Cardiac muscle cell (in vitro differentiated cells and primary cell): ENCODE measurements around the gene EDC4. TPM values are rescaled to one million over a fixed set of nuclear protein-coding genes. Genes with fewer than 3 reads are reported as not detected.

Experiments used
- DNase-seq, 2 donors: peaks; one replicate each; pipeline versions ENCODE4 v3.0.0 to v3.0.0-alpha.2; 2010 to 2017; ENCODE audit warnings: low read depth in 1 of 2, low spot score in 1 of 2
- H3K27ac ChIP-seq: fragments of 200-600 bp; sonication (generic); 2 replicates; pipeline ENCODE4 v1.5.1; 2016
- H3K27me3 ChIP-seq: fragments of 200-600 bp; sonication (generic); 2 replicates; pipeline ENCODE4 v1.6.0; 2016; ENCODE audit warnings: control low read depth
- H3K36me3 ChIP-seq: fragments of 200-600 bp; sonication (generic); 2 replicates; pipeline ENCODE4 v1.5.1; 2016; ENCODE audit warnings: control low read depth
- H3K4me1 ChIP-seq: fragments of 200-600 bp; sonication (generic); 2 replicates; pipeline ENCODE4 v1.8.1; 2017; ENCODE audit warnings: low read depth, mild to moderate bottlenecking, mixed run types
- H3K4me3 ChIP-seq: fragments of 200-600 bp; sonication (generic); 2 replicates; pipeline ENCODE4 v1.5.1; 2016; ENCODE audit warnings: mild to moderate bottlenecking
- H3K9me3 ChIP-seq: fragments of 200-600 bp; sonication (generic); 2 replicates; pipeline ENCODE4 v1.5.1; 2017; ENCODE audit warnings: low read depth, mild to moderate bottlenecking, control low read depth
- polyA plus RNA-seq: library from polyadenylated mRNA; unstranded; fragments of >200 nt; fragmentation: Nextera tagmentation; extraction: Ambion mirVana; gene quantifications from 2 replicates; pipeline ENCODE4 v1.2.1, GENCODE V29; 2016
- total RNA-seq: library from RNA; depleted of rRNA; stranded (reverse); fragments of >200 nt; gene quantifications from 2 replicates; pipeline ENCODE4 v1.2.3, GENCODE V29; 2016
- TF ChIP-seq, protein P1 (sequence below): IDR thresholded peaks from 2 replicates; pipeline ENCODE4 v1.5.1; 2012; ENCODE audit warnings: low read depth, mild to moderate bottlenecking, low read length

EDC4 gene
- total and polyA plus RNA-seq, 2 experiments from 2014 or later = 87.8 to 95.7 TPM

DNA sequence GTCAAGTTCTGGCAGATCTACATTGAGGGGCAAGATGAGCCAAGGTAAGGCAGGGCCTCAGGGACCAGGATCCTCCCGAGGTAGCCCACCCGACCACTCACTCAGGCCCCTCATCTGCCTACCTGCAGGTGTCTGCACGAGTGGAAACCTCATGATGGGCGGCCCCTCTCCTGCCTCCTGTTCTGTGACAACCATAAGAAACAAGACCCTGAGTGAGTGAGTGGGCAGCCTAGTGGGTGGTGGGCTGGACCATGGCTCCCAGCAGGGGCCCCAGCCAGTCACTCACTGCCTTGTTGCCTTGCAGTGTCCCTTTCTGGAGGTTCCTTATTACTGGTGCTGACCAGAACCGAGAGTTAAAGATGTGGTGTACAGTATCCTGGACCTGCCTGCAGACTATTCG, 5.4 kb downstream of the EDC4 start:
- Histone ChIP-seq H3K9me3 (no peaks in the 10 kb centered on the region), H3K4me1 (peaks cover 4% of the 10 kb centered on the region), H3K27me3 (no peaks in the 10 kb centered on the region), H3K36me3 (peaks cover 48% of the 10 kb centered on the region), H3K27ac (no peak overlapping the region), H3K4me3 (no peak overlapping the region)
- no peak for DNase-seq
- TF ChIP-seq, protein P1, sequence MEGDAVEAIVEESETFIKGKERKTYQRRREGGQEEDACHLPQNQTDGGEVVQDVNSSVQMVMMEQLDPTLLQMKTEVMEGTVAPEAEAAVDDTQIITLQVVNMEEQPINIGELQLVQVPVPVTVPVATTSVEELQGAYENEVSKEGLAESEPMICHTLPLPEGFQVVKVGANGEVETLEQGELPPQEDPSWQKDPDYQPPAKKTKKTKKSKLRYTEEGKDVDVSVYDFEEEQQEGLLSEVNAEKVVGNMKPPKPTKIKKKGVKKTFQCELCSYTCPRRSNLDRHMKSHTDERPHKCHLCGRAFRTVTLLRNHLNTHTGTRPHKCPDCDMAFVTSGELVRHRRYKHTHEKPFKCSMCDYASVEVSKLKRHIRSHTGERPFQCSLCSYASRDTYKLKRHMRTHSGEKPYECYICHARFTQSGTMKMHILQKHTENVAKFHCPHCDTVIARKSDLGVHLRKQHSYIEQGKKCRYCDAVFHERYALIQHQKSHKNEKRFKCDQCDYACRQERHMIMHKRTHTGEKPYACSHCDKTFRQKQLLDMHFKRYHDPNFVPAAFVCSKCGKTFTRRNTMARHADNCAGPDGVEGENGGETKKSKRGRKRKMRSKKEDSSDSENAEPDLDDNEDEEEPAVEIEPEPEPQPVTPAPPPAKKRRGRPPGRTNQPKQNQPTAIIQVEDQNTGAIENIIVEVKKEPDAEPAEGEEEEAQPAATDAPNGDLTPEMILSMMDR = no peak

DNA sequence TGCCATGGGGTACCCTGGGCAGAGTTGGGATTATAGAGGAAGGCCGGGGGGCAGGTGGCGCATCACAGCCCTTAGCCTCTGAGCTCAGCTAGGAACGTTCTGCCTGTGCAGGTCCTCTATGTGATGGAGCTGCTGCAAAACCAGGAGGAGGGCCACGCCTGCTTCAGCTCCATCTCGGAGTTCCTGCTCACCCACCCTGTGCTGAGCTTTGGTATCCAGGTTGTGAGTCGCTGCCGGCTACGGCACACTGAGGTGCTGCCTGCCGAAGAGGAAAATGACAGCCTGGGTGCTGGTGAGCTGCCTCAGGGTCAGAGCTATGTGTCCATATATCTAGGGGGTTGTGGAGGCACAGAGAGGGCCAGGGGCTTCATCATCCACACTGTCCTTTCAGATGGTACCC, 6.0 kb downstream of the EDC4 start:
- Histone ChIP-seq H3K27me3 (no peaks in the 10 kb centered on the region), H3K9me3 (no peaks in the 10 kb centered on the region), H3K27ac (no peak overlapping the region), H3K36me3 (peaks cover 48% of the 10 kb centered on the region), H3K4me1 (peaks cover 4% of the 10 kb centered on the region), H3K4me3 (no peak overlapping the region)
- TF ChIP-seq, protein P1 = no peak
- DNase-seq = no peak

DNA sequence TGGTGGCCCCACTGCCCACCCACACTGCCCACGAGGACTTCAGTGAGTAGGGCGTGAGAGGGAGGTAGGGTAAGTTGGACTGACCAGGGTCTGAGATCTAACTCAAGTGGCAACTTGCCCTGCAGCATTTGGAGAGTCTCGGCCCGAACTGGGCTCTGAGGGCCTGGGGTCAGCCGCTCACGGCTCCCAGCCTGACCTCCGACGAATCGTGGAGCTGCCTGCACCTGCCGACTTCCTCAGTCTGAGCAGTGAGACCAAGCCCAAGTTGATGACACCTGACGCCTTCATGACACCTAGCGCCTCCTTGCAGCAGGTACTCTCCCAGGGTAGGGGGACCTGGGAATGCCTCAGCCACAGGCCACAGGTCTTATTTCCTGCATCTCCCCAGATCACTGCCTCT, 6.6 kb downstream of the EDC4 start:
- H3K9me3 ChIP-seq = no peaks in the 10 kb centered on the region
- H3K27ac ChIP-seq = no peak overlapping the region
- TF ChIP-seq, protein P1 = no peak
- H3K27me3 ChIP-seq = no peaks in the 10 kb centered on the region
- H3K4me3 ChIP-seq = no peak overlapping the region
- DNase-seq = no peak
- peaks cover 48% of the 10 kb centered on the region for H3K36me3 ChIP-seq
- H3K4me1 ChIP-seq = no peaks in the 10 kb centered on the region

DNA sequence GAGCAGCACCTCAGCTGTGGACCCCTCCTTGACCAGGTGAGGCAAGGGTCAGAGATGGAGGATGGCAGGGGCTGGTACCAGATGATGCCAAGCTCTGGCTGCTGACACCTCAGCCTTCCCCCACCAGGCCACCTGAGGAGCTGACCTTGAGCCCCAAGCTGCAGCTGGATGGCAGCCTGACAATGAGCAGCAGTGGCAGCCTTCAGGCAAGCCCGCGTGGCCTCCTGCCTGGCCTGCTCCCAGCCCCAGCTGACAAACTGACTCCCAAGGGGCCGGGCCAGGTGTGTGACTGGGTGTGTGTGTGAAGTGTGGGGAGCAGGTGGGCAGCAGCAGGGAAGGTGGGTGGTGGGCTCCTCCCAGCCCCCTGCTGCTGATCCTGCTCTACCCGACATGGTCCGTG, 7.1 kb downstream of the EDC4 start:
- Histone ChIP-seq H3K4me1 (no peaks in the 10 kb centered on the region), H3K9me3 (no peaks in the 10 kb centered on the region), H3K4me3 (no peak overlapping the region), H3K36me3 (peaks cover 48% of the 10 kb centered on the region), H3K27ac (no peak overlapping the region), H3K27me3 (no peaks in the 10 kb centered on the region)
- no peak for DNase-seq
- TF ChIP-seq, protein P1 = no peak

DNA sequence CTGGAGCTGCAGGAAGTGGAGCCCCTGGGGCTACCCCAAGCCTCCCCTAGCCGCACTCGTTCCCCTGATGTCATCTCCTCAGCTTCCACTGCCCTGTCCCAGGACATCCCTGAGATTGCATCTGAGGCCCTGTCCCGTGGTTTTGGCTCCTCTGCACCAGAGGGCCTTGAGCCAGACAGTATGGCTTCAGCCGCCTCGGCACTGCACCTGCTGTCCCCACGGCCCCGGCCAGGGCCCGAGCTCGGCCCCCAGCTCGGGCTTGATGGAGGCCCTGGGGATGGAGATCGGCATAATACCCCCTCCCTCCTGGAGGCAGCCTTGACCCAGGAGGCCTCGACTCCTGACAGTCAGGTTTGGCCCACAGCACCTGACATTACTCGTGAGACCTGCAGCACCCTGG, 7.7 kb downstream of the EDC4 start:
- DNase-seq = no peak
- no peaks in the 10 kb centered on the region for H3K9me3 ChIP-seq
- no peak overlapping the region for H3K4me3 ChIP-seq
- TF ChIP-seq, protein P1 = no peak
- H3K4me1 ChIP-seq = no peaks in the 10 kb centered on the region
- no peaks in the 10 kb centered on the region for H3K27me3 ChIP-seq
- H3K36me3 ChIP-seq = peaks cover 48% of the 10 kb centered on the region
- H3K27ac ChIP-seq = no peak overlapping the region

DNA sequence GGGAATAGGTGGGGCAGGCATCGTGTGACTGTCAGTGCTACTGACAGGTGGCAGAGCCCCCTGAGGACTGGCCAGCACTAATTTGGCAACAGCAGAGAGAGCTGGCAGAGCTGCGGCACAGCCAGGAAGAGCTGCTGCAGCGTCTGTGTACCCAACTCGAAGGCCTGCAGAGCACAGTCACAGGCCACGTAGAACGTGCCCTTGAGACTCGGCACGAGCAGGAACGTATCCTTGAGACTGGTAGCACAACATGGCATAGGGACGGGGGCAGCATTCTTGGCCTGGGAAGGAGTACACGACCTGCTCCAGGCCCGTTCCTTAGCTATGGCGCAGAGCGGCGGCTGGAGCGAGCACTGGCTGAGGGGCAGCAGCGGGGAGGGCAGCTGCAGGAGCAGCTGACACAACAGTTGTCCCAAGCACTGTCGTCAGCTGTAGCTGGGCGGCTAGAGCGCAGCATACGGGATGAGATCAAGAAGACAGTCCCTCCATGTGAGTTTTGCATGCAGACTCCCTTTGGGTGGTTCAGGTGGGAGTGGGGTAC, 8.8 kb downstream of the EDC4 start:
- Histone ChIP-seq H3K36me3 (peaks cover 45% of the 10 kb centered on the region), H3K27ac (no peak overlapping the region), H3K27me3 (no peaks in the 10 kb centered on the region), H3K9me3 (no peaks in the 10 kb centered on the region), H3K4me3 (no peak overlapping the region), H3K4me1 (no peaks in the 10 kb centered on the region)
- no peak for DNase-seq
- TF ChIP-seq, protein P1 = no peak
